Sciatic nerve (tissue), 1 donor: Measurements from ENCODE around the gene NMNAT1. TPM values are rescaled to one million over a fixed set of nuclear protein-coding genes. Genes with fewer than 3 reads are reported as not detected.

ENCODE experiments used
- microRNA-seq: library from miRNA; unstranded; fragments of <30 nt; microRNA quantifications from one replicate; pipeline ENCODE4 v1.2.0, GENCODE V29; 2020
- total RNA-seq: library from RNA; stranded (reverse); fragmentation: NEBNext Ultra II Directional; extraction: Animal tissue kit (Norgen Biotek cat#: 25700); gene quantifications from one replicate; pipeline ENCODE4 v1.2.1, GENCODE V29; 2021
- donor health status: DM: no; HTN: no; CAD: no.

NMNAT1 gene
- total RNA-seq, 1 donor from 2014 or later: 10.7 TPM

Small RNAs within 50 kb of the gene (microRNA-seq; reads per million reads assigned to microRNA genes)
- gene MIR5697: 1.4 reads per million

Other genes starting within 250 kb of the NMNAT1 start
- 121 TPM for gene CLSTN1, start 119.5 kb upstream of the NMNAT1 start, total RNA-seq
- 27.6 TPM for gene CTNNBIP1, start 33.2 kb upstream of the NMNAT1 start, total RNA-seq
- gene LZIC, start 84 bp upstream of the NMNAT1 start, total RNA-seq: 42.4 TPM
- 15.2 TPM for gene RBP7, start 53.8 kb downstream of the NMNAT1 start, total RNA-seq
- gene UBE4B, start 89.5 kb downstream of the NMNAT1 start, total RNA-seq: 42.5 TPM